DMS153 (cell line): Measurements from ENCODE around the gene ZNF320.
"Not testable (repeated sequence)": the region's sequence is repeated elsewhere in the genome, so short reads cannot be mapped to it uniquely, and the experiment has no call there.

ENCODE experiments used
- DNase-seq: peaks from one replicate; lab custom pipeline; 2025; lab: John Stamatoyannopoulos, UW

The ZNF320 gene

GRCh38 chr19:52922841-52923777, 25.7 kb upstream of the ZNF320 start, which contains the start of gene ZNF888:
Gene ZNF888, minus strand, starts transcription at chr19:52923428. Its CDS starts 5,555 bp downstream, at chr19:52917873.
- peak; percentile 71 for DNase-seq

GRCh38 chr19:52917531-52917930, 20.1 kb upstream of the ZNF320 start:
- no peak for DNase-seq

GRCh38 chr19:52910648-52911047, 13.2 kb upstream of the ZNF320 start:
- DNase-seq, result no peak

DNA sequence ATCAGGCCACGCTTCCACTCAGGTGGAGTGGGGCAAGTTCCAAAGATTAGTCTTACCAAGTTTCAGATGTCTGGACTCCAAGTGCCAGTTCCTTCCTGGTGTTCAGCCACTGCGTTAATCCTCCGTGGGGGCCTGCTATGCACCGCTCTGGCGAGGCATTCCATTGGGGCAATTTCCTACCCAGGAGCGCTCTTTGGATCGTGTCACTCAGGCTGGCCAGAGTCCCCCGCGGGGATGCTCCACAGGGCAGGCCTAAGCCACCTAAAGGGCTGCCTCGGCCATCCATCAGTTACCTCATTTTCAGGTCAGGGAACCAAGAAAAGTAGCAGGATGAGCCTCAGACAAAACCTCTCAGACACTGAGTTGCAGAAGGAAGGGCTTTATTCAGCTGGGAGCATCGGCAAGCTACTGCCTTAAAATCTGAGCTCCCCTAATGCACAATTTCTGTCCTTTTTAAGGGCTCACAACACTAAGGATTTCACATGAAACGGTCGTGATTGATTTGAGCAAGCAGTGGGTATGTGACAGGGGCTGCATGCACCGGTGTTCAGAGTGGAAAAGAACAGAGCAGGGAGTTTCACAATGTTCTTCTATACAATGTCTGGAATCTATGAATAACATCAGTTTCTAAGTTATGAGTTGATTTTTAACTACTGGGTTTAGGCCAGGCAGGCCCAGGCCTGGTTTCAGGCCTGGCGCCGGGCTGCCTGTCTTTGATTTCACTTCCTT, 6.8 kb upstream of the ZNF320 start:
- not testable (repeated sequence) for DNase-seq

DNA sequence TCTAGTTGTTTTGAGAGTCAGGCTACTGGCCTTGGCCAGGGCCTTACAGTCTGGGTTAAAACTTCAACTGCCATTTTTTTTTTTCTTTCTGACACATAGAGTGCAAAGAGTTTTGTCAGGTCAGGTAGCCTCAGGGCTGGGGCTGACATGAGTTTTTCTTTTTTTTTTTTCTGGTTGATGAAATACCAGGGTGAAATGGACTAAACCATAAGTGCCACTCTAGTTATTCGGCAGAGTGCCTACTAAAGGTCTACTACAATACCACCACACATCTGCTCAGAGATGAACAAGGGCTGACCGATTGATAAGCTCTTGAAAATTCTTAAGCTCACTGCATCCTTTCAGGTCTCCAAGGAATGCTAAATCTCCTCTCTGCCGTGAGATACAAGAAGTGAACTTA, 4.4 kb upstream of the ZNF320 start:
- no peak for DNase-seq

- not testable (repeated sequence) for DNase-seq
Observed at GRCh38 chr19:52898596-52898995, 1.2 kb upstream of the ZNF320 start.

DNA sequence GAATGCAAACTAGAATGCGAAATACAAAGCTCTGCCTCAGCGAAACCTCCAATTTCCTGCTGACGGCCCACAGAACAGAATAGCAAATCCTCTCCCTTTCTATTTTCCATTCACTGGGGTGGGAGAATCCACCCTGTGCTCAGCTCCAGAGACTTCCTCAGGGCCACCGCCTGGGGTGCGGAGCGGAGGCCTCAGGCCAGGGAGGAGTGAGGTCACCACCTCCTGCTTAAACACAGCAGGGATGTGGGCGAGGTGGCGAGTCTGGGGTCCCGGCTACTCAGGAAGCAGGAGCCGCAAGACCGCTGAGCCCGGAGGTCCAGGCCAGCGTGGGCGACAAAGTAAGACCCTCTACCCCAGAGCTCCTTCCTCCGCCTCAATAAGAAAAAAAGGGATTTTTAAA, 666 bp upstream of the ZNF320 start:
- no peak for DNase-seq

- no peak for DNase-seq
Observed at GRCh38 chr19:52896431-52897137, 851 bp downstream of the ZNF320 start.

DNA sequence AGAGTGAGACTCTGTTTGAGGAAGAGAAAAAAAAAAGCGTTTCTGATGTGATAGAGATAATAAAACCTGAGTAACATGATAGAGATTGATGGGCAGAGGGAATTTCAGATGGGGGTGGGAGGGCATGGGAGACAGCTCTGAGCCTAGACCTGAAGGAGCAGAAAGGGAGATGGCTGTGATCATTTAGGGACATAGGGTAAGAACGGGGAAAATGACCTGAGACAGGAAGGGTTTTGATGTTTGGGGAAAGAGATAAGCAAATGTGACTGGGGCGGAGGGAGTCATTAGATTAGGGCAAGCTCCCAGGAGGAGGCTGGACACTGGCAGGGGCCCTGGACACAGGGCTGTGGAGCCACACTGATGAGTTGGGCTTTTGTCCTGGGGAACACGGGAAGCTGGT, 6.1 kb downstream of the ZNF320 start:
- DNase-seq, result no peak

- no peak for DNase-seq
Observed at GRCh38 chr19:52889931-52890330, 7.5 kb downstream of the ZNF320 start.

GRCh38 chr19:52889076-52889475, 8.4 kb downstream of the ZNF320 start:
- DNase-seq, result no peak

- DNase-seq, result no peak
Observed at GRCh38 chr19:52880895-52881389, 16.5 kb downstream of the ZNF320 start.

GRCh38 chr19:52872996-52873395, 24.4 kb downstream of the ZNF320 start:
- not testable (repeated sequence) for DNase-seq

DNA sequence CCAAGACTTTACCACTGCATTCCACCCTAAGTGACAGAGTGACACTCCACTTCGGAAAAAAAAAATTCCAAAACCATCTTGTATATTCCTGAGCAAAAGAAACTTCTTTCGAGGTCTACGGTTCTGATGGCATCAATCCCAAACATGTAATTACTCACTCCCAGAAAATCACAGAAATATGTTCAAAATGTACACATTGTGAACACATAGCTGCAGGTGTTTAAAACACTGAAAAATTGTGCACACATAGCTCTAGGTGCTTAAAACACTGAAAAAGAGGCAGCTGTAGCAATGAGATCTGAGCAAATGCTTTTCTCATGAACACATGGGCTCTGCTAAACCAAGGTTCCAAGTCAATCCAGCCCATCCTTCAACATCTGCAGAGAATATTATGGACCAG, 26.0 kb downstream of the ZNF320 start:
- DNase-seq, result no peak

DNA sequence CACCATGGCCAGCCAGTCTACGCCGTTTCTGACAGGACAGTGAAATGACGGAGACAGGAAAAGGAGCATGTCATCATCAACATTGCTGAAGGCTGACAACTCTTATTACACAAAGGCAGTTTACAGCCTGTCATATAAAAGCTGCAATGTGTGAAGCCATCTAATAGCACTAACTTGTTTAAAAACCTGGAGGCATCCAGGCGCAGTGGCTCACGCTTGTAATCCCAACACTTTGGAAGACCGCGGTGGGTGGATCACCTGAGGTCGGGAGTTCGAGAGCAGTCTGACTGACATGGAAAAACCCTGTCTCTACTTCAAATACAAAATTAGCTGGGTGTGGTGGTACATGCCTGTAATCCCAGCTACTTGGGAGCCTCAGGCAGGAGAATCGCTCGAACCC, 29.4 kb downstream of the ZNF320 start:
- DNase-seq, result not testable (repeated sequence)

DNA sequence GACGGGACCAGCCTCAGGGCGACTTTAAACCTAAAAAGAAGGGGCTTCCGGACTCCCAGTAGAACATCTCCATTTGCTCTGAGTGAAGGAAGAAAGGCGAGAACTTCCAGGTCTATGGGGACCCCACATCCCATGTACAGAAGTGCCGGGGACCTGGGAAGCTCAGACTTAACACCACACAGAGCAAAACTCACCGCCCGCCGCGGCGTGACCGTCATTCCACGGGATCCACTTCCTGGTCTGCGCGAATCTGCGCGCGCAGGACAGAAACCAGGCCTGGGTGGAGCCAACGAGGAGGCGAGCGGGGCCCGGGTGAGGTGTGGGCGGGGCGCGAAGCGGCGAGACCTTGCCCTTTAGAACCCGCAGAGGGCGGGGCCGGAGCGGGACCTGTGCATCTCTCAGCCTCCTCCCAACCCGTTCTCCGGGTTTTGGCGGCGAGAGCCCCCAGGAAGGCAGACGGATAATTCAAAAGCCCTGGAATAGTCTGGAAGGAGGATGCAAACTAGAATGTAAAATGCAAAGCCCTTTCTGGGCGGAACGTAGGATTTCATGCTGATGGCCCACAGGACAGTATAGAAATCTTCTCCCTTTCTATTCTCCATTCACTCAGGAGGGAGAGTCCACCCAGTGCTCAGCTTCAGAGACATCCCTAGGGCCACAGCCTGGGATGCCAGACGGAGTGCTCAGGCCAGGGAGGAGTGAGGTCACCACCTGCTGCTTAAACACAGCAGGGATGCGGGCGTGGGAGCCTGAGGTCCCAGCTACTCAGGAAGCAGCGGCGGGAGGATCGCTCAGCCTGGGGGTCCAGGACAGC, 39.9 kb downstream of the ZNF320 start, which contains the start of gene ZNF468:
TSS of gene ZNF468 (minus strand) at position 242 of the 814 bp plus-strand sequence. CDS start 3,347 bp downstream, outside the sequence.
- peak; percentile 47 for DNase-seq

DNA sequence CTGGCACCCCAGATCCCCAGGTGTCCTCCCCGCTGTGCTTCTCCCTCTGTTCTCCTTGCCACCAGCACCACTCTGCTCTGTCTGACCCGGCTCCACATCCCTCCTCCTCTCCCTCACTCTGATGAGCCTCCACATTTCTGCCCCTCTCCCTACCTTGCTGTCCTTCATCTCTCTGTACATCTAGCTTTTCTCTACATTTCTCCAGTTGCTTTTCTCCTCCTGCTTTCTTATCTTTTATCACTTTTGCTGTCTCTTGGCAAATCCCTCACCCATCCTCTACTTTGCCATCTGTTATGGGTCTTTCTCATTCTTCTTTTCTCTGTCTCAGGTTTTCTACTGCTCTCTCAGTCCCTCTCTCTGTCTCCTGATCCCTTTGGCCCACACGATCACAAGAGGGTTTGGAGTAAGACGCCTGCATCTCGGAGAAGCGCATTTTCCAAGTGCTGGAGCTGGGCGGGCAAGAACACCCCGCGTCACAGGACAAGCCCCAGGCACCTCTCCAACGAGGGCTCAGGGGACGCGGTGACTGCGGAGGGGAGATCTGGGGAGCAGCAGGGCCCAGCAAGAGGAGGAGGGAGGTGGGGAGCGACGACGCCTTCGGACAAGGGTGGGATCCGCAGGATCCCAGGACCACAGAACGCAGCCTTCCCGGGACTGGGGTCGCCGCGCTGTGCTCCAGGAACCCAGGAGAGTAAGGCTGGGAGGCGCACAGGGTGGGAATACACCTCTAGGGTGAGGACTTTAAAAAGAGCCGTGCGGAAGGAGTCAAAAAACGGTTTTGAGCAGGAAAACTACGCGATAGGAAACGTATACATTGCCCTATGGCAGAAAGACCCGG, 40.7 kb downstream of the ZNF320 start:
- DNase-seq, result not testable (repeated sequence)
